ENCODE results near the gene MAGI2. TPM values are rescaled to one million over a fixed set of nuclear protein-coding genes. Genes with fewer than 3 reads are reported as not detected.

MAGI2 gene
- total RNA-seq, 4 donors from 2014 or later: 7.8 to 44.7 (median 21.1) TPM

DNA sequence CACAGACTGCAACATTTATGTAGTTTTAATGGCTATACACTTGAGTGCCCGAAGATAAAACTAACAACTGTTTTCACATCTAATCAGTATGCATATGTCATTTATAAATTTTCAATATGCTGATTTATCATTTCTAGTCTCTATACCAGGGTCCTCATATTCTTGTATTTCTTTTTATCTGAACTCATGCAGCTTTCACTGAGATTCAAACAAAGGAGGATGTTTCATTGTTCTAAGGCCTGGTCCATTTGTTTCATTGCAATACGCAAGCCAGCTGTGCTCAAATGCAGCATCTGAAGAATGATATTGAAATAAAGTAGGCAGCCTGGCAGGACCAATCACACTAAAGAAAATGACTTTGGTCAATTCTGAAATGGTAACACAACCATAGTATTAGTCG lies 31.7 kb downstream of the MAGI2 start:
- 89 to 95% methylated on average over 3 of the region's 3 CpGs for WGBS, 2 donors (ENCODE audit: low coverage in 1 of 2)
- Histone ChIP-seq H3K4me3 (no peak overlapping the region), H3K9me3 (no peaks in the 10 kb centered on the region), H3K27me3 (no peaks in the 10 kb centered on the region), H3K4me1 (peaks cover 4 to 18% (median 10%) of the 10 kb centered on the region in 3 donors), H3K27ac (no peak overlapping the region), H3K36me3 (no peaks in the 10 kb centered on the region)
- TF ChIP-seq POLR2A (IDR thresholded peaks at IDR 0.05) (no peak), EP300 (IDR thresholded peaks at IDR 0.05) (no peak), POLR2AphosphoS5 (IDR thresholded peaks at IDR 0.05) (no peak)
- TF ChIP-seq, protein P1, sequence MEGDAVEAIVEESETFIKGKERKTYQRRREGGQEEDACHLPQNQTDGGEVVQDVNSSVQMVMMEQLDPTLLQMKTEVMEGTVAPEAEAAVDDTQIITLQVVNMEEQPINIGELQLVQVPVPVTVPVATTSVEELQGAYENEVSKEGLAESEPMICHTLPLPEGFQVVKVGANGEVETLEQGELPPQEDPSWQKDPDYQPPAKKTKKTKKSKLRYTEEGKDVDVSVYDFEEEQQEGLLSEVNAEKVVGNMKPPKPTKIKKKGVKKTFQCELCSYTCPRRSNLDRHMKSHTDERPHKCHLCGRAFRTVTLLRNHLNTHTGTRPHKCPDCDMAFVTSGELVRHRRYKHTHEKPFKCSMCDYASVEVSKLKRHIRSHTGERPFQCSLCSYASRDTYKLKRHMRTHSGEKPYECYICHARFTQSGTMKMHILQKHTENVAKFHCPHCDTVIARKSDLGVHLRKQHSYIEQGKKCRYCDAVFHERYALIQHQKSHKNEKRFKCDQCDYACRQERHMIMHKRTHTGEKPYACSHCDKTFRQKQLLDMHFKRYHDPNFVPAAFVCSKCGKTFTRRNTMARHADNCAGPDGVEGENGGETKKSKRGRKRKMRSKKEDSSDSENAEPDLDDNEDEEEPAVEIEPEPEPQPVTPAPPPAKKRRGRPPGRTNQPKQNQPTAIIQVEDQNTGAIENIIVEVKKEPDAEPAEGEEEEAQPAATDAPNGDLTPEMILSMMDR (IDR thresholded peaks at IDR 0.05): no peak
- no peak for ATAC-seq

DNA sequence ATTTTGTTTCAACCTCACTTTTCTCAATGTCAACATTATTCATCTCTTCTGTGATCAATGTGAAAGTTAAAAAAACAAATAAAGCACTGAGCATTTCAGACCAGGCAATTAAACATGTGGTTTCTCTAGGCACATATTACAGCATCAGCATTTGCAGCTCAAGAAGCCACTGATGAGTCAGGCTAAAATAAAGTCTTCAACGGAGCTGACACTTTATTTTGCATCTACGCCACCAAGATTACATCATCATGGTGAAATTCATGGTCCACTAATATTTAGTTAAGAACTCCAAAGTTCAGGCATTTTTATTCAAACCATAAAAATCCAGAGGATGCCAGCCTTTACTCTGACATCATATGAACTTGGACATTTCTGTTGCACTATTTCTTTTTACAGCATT lies 33.0 kb downstream of the MAGI2 start:
- Histone ChIP-seq H3K9me3 (no peaks in the 10 kb centered on the region), H3K36me3 (no peaks in the 10 kb centered on the region), H3K4me3 (no peak overlapping the region), H3K27ac (no peak overlapping the region), H3K4me1 (peaks cover 4 to 18% (median 10%) of the 10 kb centered on the region in 3 donors), H3K27me3 (no peaks in the 10 kb centered on the region)
- ATAC-seq: peak; percentile 65
- WGBS, 2 donors (ENCODE audit: low coverage in 1 of 2): 12 to 13% methylated on average over 2 of the region's 2 CpGs
- TF ChIP-seq, protein P1 (IDR thresholded peaks at IDR 0.05): no peak
- TF ChIP-seq POLR2AphosphoS5 (IDR thresholded peaks at IDR 0.05): peak; percentile 32

DNA sequence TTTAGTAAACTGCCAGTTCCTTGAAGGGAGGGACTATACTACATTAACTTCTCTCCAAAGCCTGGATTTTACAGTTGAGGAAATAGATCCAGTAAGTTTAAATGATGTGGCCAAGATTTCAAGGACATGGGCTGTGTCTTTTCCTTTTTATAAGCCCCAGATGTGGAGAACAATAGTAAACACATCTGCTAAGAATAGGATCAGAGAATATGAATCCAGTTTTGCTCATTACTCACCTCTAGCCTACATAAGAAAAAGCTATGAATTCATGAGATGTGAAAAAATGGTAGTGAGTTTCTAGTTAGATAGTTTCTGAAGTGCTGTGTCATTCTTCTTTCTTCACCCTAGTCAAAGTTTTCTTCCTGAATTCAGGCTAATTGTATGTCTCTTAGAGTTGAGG lies 38.6 kb downstream of the MAGI2 start:
- no peaks in the 10 kb centered on the region for H3K36me3 ChIP-seq
- no peaks in the 10 kb centered on the region for H3K27me3 ChIP-seq
- no peak for ATAC-seq
- TF ChIP-seq, protein P1 (IDR thresholded peaks at IDR 0.05): no peak
- TF ChIP-seq POLR2A (IDR thresholded peaks at IDR 0.05) (no peak), POLR2AphosphoS5 (IDR thresholded peaks at IDR 0.05) (no peak), EP300 (IDR thresholded peaks at IDR 0.05) (no peak)
- H3K4me1 ChIP-seq: peaks cover under 1 to 7% (median 6%) of the 10 kb centered on the region in 3 donors
- no peak overlapping the region for H3K4me3 ChIP-seq
- no peaks in the 10 kb centered on the region for H3K9me3 ChIP-seq
- no peak overlapping the region for H3K27ac ChIP-seq

DNA sequence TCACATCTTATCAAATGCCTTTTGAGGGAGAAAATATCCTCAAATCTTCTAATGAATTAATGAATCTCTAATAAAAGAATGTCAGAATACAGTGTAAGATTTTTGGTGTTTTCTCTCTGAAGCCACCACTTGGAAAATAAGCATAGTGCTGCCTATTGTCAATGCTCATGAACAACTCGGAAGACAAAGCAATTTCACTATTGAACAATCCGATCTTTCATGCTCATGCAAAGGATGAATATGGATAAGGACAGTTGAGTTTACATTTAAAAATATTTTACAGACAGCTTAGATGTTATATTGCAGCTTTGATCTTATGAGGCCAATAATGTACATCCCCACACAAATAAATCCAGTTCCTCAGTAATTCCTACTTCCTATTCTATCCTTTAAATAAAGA lies 40.6 kb downstream of the MAGI2 start:
- 66 to 100% methylated on average over 2 of the region's 2 CpGs for WGBS, 2 donors (ENCODE audit: low coverage in 1 of 2)
- H3K4me3 ChIP-seq: no peak overlapping the region

DNA sequence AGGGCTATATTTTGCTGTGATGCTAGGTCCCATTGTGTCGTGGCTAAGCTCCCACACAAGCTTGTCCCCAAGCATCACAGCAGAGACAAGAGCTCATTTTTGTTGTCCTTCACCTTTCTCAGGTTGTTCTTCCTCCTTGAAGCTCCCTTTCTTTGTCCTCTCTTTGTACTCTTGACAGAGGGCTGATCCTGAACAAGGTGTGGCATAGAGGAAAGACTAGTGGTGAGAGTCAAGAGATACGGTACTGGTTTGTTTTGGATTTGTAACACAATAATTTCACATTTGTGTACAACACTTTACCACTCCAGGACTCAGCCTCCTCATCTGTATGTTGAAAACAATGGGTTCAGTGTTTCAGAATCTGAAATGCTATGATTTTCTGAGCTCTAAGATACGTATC lies 41.0 kb downstream of the MAGI2 start:
- no peaks in the 10 kb centered on the region for H3K36me3 ChIP-seq
- 85 to 86% methylated on average over 2 of the region's 3 CpGs for WGBS, 2 donors (ENCODE audit: low coverage in 1 of 2)

More for the DNA sequence above, 40.6 kb downstream of the MAGI2 start:
- Histone ChIP-seq H3K4me1 (no peaks in the 10 kb centered on the region), H3K9me3 (no peaks in the 10 kb centered on the region), H3K27ac (no peak overlapping the region), H3K27me3 (no peaks in the 10 kb centered on the region), H3K36me3 (no peaks in the 10 kb centered on the region)
- TF ChIP-seq POLR2AphosphoS5 (IDR thresholded peaks at IDR 0.05) (no peak), POLR2A (IDR thresholded peaks at IDR 0.05) (no peak), EP300 (IDR thresholded peaks at IDR 0.05) (no peak)
- TF ChIP-seq, protein P1 (IDR thresholded peaks at IDR 0.05): no peak
- no peak for ATAC-seq

More for the DNA sequence above, 41.0 kb downstream of the MAGI2 start:
- no peaks in the 10 kb centered on the region for H3K4me1 ChIP-seq
- H3K27me3 ChIP-seq: no peaks in the 10 kb centered on the region
- no peak for ATAC-seq
- TF ChIP-seq EP300 (IDR thresholded peaks at IDR 0.05) (no peak), POLR2A (IDR thresholded peaks at IDR 0.05) (no peak), POLR2AphosphoS5 (IDR thresholded peaks at IDR 0.05) (no peak)
- TF ChIP-seq, protein P1 (IDR thresholded peaks at IDR 0.05): no peak
- no peaks in the 10 kb centered on the region for H3K9me3 ChIP-seq
- H3K27ac ChIP-seq: no peak overlapping the region
- no peak overlapping the region for H3K4me3 ChIP-seq
